K562 treated with DMSO at 1 percent for 48 hours (cell line): ENCODE data around the gene HBD. TPM values are rescaled to one million over a fixed set of nuclear protein-coding genes. Genes with fewer than 3 reads are reported as not detected.

ENCODE experiments used
- total RNA-seq: library from RNA; unstranded; fragments of 300-600 nt; gene quantifications from 2 replicates; pipeline ENCODE4 v1.2.3, GENCODE V29; 2022; ENCODE audit warnings: low replicate concordance; ENCODE audit errors: extremely low read depth

The HBD gene
- total RNA-seq: not detected in 2 replicates

GRCh38 chr11:5234381-5234834 lies at the start of gene HBD:
HBD (minus strand) TSS chr11:5234483; CDS start chr11:5234433, 50 bp downstream.

GRCh38 chr11:5269715-5270147 lies 35.4 kb upstream of the HBD start, which contains the start of gene HBE1:
HBE1 (minus strand) TSS chr11:5269945; CDS start chr11:5269890, 55 bp downstream.

GRCh38 chr11:5254646-5255413 lies 20.5 kb upstream of the HBD start, which contains the start of gene HBG2:
HBG2 (minus strand) TSS chr11:5254781; CDS start chr11:5254728, 53 bp downstream.

GRCh38 chr11:5249807-5250396 lies 15.6 kb upstream of the HBD start, which contains the start of gene HBG1:
HBG1 (minus strand) TSS chr11:5249857; CDS start chr11:5249804, 53 bp downstream.

GRCh38 chr11:5226732-5227310 lies 7.5 kb downstream of the HBD start, which contains the start of gene HBB:
HBB (minus strand) TSS chr11:5227071; CDS start chr11:5227021, 50 bp downstream.

GRCh38 chr11:5200582-5200981 lies 33.7 kb downstream of the HBD start, which contains the start of gene OR51V1:
OR51V1 (minus strand) TSS chr11:5200682; CDS start chr11:5200682, 0 bp downstream.

Other genes with a start within 250 kb of the HBD start
- gene OR51L1, start 239.6 kb downstream of the HBD start, total RNA-seq: not detected in 2 replicates
- gene OR52J3, start 188.0 kb downstream of the HBD start, total RNA-seq: not detected in 2 replicates
- gene OR52E2, start 174.9 kb downstream of the HBD start, total RNA-seq: not detected in 2 replicates
- not detected in 2 replicates for gene OR52E1, start 164.9 kb downstream of the HBD start, total RNA-seq
- not detected in 2 replicates for gene OR52A5, start 96.1 kb downstream of the HBD start, total RNA-seq
- not detected in 2 replicates for gene OR52A1, start 79.7 kb downstream of the HBD start, total RNA-seq
- gene OR51V1, start 33.8 kb downstream of the HBD start, total RNA-seq: not detected in 2 replicates
- gene HBB, start 7.4 kb downstream of the HBD start, total RNA-seq: not detected in 2 replicates
- not detected in 2 replicates for gene HBG1, start 15.4 kb upstream of the HBD start, total RNA-seq
- gene HBG2, start 20.3 kb upstream of the HBD start, total RNA-seq: 3,082 TPM in 1 of 2 replicates, not detected in the other
- gene HBE1, start 35.5 kb upstream of the HBD start, total RNA-seq: not detected in 2 replicates
- gene OR51B4, start 67.5 kb upstream of the HBD start, total RNA-seq: not detected in 2 replicates
- not detected in 2 replicates for gene OR51B2, start 89.8 kb upstream of the HBD start, total RNA-seq
- not detected in 2 replicates for gene OR51B5, start 109.0 kb upstream of the HBD start, total RNA-seq
- gene OR51B6, start 117.0 kb upstream of the HBD start, total RNA-seq: not detected in 2 replicates
- gene OR51M1, start 149.3 kb upstream of the HBD start, total RNA-seq: not detected in 2 replicates
- gene OR51Q1, start 187.6 kb upstream of the HBD start, total RNA-seq: not detected in 2 replicates
- not detected in 2 replicates for gene OR51I1, start 207.0 kb upstream of the HBD start, total RNA-seq
- not detected in 2 replicates for gene OR51I2, start 214.8 kb upstream of the HBD start, total RNA-seq